Stimulated activated CD8-positive, alpha-beta memory T cell treated with anti-CD3 and anti-CD28 coated beads, Interleukin-4, amount 100 ng/mL, for 24 hours (primary cell): ENCODE results near the gene WWOX.
"Not testable (repeated sequence)": the region's sequence is repeated elsewhere in the genome, so short reads cannot be mapped to it uniquely, and the experiment has no call there.

Experiments used
- DNase-seq: peaks from one replicate; pipeline ENCODE4 v3.0.0-alpha.2; 2020; ENCODE audit warnings: low read depth

WWOX gene

GRCh38 chr16:79225994-79226393 is 1126.5 kb downstream of the WWOX start:
- not testable (repeated sequence) for DNase-seq

DNA sequence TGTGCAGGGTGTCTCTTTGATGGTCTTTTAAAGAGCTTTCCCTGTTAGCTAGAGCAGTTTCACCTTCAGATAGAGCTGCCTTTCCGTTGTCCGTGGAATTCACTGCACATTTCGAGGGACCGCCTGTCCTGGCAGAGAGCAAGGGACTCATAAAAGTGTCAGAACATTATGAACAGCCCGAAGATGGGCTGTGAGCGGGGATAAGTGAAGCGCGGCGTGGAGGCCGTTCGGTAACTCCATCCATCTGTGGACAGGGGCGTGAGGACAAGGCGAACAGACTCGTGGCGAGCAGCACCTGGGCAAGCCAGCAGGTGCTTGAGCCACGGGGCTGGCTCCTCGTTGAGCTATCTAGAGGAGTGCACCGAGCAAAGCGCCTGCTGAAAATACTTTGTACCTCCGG is 1129.9 kb downstream of the WWOX start:
- DNase-seq, result no peak

DNA sequence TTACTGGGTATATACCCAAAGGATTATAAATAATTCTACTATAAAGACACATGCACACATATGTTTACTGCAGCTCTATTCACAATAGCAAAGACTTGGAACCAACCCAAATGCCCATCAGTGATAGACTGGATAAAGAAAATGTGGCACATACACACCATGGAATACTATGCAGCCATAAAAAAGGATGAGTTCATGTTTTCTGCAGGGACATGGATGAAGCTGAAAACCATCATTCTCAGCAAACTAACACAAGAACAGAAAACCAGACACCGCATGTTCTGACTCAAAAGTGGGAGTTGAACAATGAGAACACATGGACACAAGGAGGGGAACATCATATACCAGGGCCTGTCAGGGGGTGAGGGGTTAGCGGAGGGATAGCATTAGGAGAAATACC is 1146.2 kb downstream of the WWOX start:
- DNase-seq, result not testable (repeated sequence)

GRCh38 chr16:79247386-79247785 is 1147.9 kb downstream of the WWOX start:
- no peak for DNase-seq

DNA sequence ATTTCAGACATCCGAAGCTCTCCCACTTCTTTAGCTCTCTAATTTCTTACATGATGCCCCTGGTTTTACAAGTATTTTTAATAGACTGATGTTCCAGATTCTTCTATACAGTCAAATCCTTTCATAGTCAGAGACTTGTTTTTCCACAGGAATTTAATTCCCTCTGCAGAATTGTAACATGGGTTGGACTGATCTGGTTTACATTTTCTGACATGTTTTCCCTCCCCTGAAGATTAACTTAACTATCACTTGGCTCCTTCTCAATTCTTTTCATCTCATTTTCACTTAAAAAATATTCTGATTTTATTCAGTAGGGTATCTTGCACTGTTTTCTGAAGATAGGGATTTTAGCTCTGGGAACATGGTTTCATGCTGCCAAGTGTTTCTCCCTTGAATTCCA is 1148.9 kb downstream of the WWOX start:
- no peak for DNase-seq

DNA sequence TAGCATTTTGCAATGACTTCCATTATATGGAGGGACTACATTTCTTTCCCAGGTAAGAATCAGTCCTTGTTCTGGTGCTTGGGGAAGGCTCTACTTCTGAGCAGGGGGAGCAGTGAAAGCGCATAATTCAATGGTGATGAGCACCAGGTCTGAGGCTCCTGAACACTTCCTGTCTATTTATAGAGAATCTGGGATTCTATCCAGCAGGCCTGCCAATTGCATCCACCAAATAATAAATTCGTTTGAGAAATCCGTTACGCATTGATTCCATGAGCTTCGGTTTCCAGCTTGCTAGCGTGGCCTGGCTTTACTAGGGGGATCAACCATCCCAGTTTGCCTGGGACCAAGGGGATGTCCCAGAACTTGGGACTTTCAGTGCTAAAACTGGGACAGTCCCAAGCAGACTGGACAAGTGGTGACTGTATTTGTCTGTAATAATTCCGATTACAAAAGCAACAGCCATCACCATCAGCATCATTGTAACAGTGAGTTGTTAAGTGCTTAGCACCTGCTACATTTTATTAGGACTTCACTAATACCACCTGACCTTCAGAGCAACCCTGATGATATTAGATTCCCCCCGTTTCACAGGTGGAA is 1151.1 kb downstream of the WWOX start:
- no peak for DNase-seq

DNA sequence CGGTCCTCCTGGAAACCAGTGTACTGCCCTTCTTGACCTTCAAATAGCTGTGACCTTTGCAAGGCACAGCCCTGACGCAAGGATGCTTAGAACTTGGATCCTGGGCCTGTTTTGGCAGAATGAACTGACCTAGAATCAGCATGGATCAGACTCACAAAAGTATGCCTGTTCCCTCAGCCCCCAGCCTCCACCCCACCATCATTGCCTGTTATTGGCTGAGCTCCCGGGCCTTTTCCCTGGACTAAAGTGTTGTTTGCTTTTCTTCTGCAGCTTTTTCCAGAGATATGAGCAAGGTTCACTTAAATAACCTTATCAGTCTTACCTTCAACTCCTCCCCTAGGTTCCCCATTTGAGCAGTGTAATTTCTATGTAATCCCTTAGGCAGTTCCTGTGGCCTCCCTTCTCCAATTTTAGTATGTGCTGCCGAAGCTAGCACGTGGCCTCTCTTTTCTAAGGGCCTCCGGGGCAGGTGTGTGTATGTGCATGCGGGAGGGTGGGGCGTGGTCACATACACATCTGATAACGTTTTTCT is 1153.7 kb downstream of the WWOX start:
- no peak for DNase-seq

DNA sequence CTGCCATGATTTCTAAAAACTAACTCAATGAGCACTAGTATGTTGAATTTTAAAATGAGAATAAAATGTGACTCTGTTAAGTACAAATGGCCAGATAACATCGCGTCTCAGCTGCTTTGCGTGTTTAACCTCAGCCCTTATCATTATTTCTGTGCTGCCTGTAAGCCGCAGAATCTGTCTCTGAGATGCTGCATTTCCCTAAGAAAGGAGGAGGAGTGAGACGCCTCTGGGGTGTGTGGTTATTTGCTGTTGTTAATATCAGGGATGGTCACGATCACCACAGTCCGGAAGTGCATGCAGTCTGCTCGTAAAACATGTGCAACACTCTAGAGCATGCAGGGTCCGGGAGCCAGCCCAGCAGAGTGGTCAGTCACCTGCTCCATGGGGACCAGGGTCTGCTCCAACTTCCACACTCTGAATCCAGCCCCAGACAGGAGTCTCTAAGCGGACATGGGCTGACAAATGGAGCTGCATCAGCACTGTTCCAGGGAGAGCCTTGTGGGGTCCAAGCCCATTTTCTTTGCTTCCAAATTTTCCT is 1158.6 kb downstream of the WWOX start:
- no peak for DNase-seq

DNA sequence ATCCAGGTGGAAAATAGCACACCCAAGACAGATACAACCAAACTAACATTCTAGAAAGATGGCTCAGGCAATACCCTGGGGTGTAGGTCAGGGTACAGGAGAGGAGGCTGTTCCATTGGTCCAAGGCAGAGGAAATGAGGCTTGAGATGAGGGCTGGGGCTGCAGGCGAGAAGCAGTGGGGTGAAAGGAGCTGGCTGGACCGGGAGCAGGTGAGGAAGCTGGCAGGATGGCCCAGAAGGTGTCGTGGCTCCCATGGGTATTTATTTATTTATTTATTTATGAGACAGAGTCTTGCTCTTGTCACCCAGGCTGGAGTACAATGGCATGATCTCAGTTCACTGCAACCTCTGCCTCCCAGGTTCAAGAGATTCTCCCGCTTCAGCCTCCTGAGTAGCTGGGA is 1161.4 kb downstream of the WWOX start:
- not testable (repeated sequence) for DNase-seq

GRCh38 chr16:79261481-79261940 is 1162.1 kb downstream of the WWOX start:
- DNase-seq, result peak; percentile 37

- no peak for DNase-seq
These were observed 1162.6 kb downstream of the WWOX start for GRCh38 chr16:79261944-79262552.
